HG03378 (cell line): ENCODE measurements around the gene CILP.
"Not testable (repeated sequence)": the region's sequence is repeated elsewhere in the genome, so short reads cannot be mapped to it uniquely, and the experiment has no call there.

ENCODE experiments used
- ATAC-seq: cut with Tn5 transposase; IDR thresholded peaks from one replicate; pipeline ENCODE4 v1.9.1; 2021; ENCODE audit warnings: mild to moderate bottlenecking, moderate library complexity; ENCODE audit not compliant: unreplicated experiment

The CILP gene

GRCh38 chr15:65210770-65211481 lies at the start of gene CILP:
CILP (minus strand) TSS chr15:65211473; CDS start chr15:65209755, 1,718 bp downstream.
- ATAC-seq: no peak

- no peak for ATAC-seq
Observed at GRCh38 chr15:65260968-65261367, 49.7 kb upstream of the CILP start.

GRCh38 chr15:65259367-65259797 lies 48.1 kb upstream of the CILP start:
- no peak for ATAC-seq

- ATAC-seq: no peak
Observed at GRCh38 chr15:65258375-65259262, 47.3 kb upstream of the CILP start.

GRCh38 chr15:65255486-65256140 lies 44.3 kb upstream of the CILP start:
- no peak for ATAC-seq

GRCh38 chr15:65254758-65255157 lies 43.5 kb upstream of the CILP start:
- no peak for ATAC-seq

- ATAC-seq: no peak
Observed at GRCh38 chr15:65254356-65254755, 43.1 kb upstream of the CILP start.

- peak; percentile 55 for ATAC-seq
Observed at GRCh38 chr15:65249641-65250040, 38.4 kb upstream of the CILP start.

- no peak for ATAC-seq
Observed at GRCh38 chr15:65248511-65249255, 37.4 kb upstream of the CILP start.

- ATAC-seq: no peak
Observed at GRCh38 chr15:65246939-65247338, 35.7 kb upstream of the CILP start.

- ATAC-seq: no peak
Observed at GRCh38 chr15:65246026-65246714, 34.9 kb upstream of the CILP start.

GRCh38 chr15:65245096-65245856 lies 34.0 kb upstream of the CILP start:
- no peak for ATAC-seq

- ATAC-seq: no peak
Observed at GRCh38 chr15:65244638-65245037, 33.4 kb upstream of the CILP start.

- not testable (repeated sequence) for ATAC-seq
Observed at GRCh38 chr15:65236443-65236842, 25.2 kb upstream of the CILP start.

- no peak for ATAC-seq
Observed at GRCh38 chr15:65233696-65234095, 22.4 kb upstream of the CILP start.

GRCh38 chr15:65232520-65232919 lies 21.2 kb upstream of the CILP start:
- no peak for ATAC-seq

GRCh38 chr15:65231306-65231705 lies 20.0 kb upstream of the CILP start:
- no peak for ATAC-seq

GRCh38 chr15:65226901-65227300 lies 15.6 kb upstream of the CILP start:
- ATAC-seq: not testable (repeated sequence)

- ATAC-seq: no peak
Observed at GRCh38 chr15:65226221-65226620, 14.9 kb upstream of the CILP start.
